Cardiac muscle cell (in vitro differentiated cells and primary cell): ENCODE data around the gene CREG2. TPM values are rescaled to one million over a fixed set of nuclear protein-coding genes. Genes with fewer than 3 reads are reported as not detected.

ENCODE experiments used
- DNase-seq, 2 donors: peaks; one replicate each; pipeline versions ENCODE4 v3.0.0 to v3.0.0-alpha.2; 2010 to 2017; ENCODE audit warnings: low read depth in 1 of 2, low spot score in 1 of 2
- H3K27ac ChIP-seq: fragments of 200-600 bp; sonication (generic); 2 replicates; pipeline ENCODE4 v1.5.1; 2016
- H3K27me3 ChIP-seq: fragments of 200-600 bp; sonication (generic); 2 replicates; pipeline ENCODE4 v1.6.0; 2016; ENCODE audit warnings: control low read depth
- H3K36me3 ChIP-seq: fragments of 200-600 bp; sonication (generic); 2 replicates; pipeline ENCODE4 v1.5.1; 2016; ENCODE audit warnings: control low read depth
- H3K4me1 ChIP-seq: fragments of 200-600 bp; sonication (generic); 2 replicates; pipeline ENCODE4 v1.8.1; 2017; ENCODE audit warnings: low read depth, mild to moderate bottlenecking, mixed run types
- H3K4me3 ChIP-seq: fragments of 200-600 bp; sonication (generic); 2 replicates; pipeline ENCODE4 v1.5.1; 2016; ENCODE audit warnings: mild to moderate bottlenecking
- H3K9me3 ChIP-seq: fragments of 200-600 bp; sonication (generic); 2 replicates; pipeline ENCODE4 v1.5.1; 2017; ENCODE audit warnings: low read depth, mild to moderate bottlenecking, control low read depth
- polyA plus RNA-seq: library from polyadenylated mRNA; unstranded; fragments of >200 nt; fragmentation: Nextera tagmentation; extraction: Ambion mirVana; gene quantifications from 2 replicates; pipeline ENCODE4 v1.2.1, GENCODE V29; 2016
- total RNA-seq: library from RNA; depleted of rRNA; stranded (reverse); fragments of >200 nt; gene quantifications from 2 replicates; pipeline ENCODE4 v1.2.3, GENCODE V29; 2016
- TF ChIP-seq, protein P1 (sequence below): IDR thresholded peaks from 2 replicates; pipeline ENCODE4 v1.5.1; 2012; ENCODE audit warnings: low read depth, mild to moderate bottlenecking, low read length

CREG2 gene
- total and polyA plus RNA-seq, 2 experiments from 2014 or later = 2.2 to 4.9 TPM

DNA sequence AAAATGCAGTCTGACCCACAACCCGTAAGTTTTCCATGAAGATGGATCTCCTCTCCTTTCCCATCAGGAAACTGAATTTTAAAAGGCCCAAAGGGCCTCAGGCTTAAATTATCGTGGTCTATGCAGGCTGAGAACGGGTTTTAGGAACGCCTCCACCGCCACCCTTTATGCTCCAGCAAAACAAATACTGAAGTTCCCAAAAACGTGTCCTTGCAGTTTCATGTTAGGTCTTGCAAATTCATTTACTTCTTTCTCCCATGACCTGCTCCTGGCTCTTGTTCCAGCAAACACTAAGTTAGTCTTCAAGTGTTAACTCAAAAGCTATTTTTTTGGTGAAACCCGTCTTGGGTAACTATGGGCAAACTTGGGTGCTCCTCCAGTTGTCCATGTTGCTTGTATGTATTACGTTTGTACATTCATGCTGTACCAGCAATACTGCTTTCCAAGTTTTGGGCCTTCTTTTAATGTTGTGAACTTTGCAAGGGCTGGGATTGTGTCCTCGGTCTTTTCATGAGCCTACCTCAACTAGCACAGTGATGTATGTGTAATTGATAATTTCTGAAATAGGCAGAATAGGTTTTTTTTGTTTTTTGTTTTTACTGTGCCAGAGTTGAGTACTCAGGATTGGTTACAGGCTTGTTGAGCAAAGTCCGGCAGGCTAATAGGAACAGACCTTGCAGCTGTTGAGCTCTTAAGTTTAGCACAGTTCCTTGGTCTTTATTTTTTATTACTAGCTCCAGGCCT, 77.0 kb downstream of the CREG2 start:
- H3K36me3 ChIP-seq = no peaks in the 10 kb centered on the region
- no peaks in the 10 kb centered on the region for H3K9me3 ChIP-seq
- H3K4me1 ChIP-seq = peaks cover 23% of the 10 kb centered on the region
- H3K27me3 ChIP-seq = no peaks in the 10 kb centered on the region
- DNase-seq = no peak
- H3K27ac ChIP-seq = no peak overlapping the region
- H3K4me3 ChIP-seq = no peak overlapping the region
- TF ChIP-seq, protein P1, sequence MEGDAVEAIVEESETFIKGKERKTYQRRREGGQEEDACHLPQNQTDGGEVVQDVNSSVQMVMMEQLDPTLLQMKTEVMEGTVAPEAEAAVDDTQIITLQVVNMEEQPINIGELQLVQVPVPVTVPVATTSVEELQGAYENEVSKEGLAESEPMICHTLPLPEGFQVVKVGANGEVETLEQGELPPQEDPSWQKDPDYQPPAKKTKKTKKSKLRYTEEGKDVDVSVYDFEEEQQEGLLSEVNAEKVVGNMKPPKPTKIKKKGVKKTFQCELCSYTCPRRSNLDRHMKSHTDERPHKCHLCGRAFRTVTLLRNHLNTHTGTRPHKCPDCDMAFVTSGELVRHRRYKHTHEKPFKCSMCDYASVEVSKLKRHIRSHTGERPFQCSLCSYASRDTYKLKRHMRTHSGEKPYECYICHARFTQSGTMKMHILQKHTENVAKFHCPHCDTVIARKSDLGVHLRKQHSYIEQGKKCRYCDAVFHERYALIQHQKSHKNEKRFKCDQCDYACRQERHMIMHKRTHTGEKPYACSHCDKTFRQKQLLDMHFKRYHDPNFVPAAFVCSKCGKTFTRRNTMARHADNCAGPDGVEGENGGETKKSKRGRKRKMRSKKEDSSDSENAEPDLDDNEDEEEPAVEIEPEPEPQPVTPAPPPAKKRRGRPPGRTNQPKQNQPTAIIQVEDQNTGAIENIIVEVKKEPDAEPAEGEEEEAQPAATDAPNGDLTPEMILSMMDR = no peak

DNA sequence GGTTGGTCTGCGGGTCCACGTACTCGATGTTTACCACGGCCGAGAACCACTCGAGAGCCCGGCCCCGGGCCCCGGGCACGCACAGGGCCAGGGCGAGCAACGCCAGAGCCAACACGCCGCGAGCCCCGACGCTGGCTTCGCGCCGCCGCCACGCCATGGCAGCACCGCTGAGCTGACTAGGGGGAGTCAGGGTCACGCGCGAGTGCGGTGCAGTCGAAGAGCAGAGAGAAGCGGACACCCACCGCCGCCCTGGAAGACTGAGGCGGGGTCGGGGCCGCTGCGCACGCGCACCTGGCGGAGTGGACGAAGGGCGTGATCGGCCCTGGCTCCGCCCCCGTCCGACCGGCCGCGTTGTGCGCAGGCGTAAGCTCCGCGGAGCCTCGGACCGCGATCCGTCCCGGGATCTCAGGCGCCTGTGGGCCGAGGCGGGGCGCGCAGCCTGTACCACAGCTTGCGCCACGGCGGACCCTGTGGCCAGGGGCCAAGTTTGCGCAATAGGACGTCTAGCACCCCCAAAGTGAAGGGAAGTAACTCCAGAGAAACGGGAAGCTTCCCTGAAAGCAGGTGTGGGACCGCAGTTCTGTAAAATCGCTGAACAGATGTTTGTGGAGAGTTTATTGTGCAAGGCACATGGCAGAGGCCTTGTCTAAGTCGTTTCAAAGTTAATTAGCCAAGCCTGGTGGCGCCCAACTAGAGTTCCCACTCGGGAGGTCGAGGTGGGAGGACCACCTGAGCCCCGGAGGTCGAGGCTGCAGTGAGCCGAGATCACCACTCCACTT, 78.7 kb downstream of the CREG2 start, which contains the start of gene RNF149:
Gene RNF149, minus strand, starts transcription at position 270 of the 779 bp plus-strand sequence. Its CDS starts 113 bp downstream, at position 157.
- no peaks in the 10 kb centered on the region for H3K9me3 ChIP-seq
- H3K36me3 ChIP-seq = no peaks in the 10 kb centered on the region
- no peaks in the 10 kb centered on the region for H3K27me3 ChIP-seq
- peak; percentile 94 to 96 for DNase-seq
- H3K4me3 ChIP-seq = peak within 1 kb of the TSS; percentile 86
- H3K4me1 ChIP-seq = peaks cover 31% of the 10 kb centered on the region
- TF ChIP-seq, protein P1 = no peak
- peak within 1 kb of the TSS; percentile 75 for H3K27ac ChIP-seq

DNA sequence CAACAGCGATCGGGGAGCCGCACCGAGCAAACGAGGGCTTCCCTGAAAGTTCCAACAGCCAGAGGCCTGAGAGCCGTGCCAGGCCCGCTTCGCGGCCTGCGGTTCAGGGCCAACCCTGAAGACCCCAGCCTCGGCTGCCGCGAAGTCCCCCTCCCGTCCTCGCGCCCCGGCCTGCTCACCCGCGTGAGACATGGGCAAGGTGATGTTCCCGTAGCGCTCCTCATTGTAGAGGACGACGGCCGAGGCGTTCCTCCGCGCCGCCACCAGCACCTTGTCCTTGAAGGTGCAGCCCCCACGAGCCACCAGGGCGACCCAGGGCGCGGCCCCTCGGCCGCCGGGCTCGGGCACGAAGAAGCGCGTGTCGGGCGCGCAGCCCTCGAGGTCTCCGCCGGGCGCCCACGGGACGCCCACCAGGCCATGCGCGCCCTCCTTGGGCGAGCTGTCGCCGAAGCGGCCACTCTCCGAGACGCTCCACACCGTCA, 79.3 kb downstream of the CREG2 start:
- peak; percentile 11 to 41 for DNase-seq
- Histone ChIP-seq H3K9me3 (no peaks in the 10 kb centered on the region), H3K27ac (peak overlapping the region; percentile 75), H3K4me1 (peaks cover 31% of the 10 kb centered on the region), H3K4me3 (peak overlapping the region; percentile 86), H3K36me3 (no peaks in the 10 kb centered on the region), H3K27me3 (no peaks in the 10 kb centered on the region)
- TF ChIP-seq, protein P1 = no peak

DNA sequence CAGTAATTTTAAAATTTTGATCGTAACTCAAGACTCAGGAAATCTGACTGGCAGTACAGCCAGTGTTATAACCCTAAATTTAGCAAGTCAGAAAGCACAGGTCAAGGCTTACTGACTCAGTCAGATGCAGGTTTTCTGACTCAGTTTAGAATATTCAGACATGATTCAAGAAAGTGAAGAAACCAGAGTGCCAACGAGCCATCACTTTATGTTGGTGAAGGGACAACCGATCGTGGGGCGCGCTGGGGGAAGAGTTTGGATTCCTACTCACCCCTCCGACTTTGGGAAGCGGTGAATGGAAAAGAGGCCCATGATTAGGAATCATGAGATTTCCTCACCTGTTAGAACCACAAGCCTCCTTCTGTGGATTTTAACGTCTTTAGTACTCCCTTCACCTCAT, 79.8 kb downstream of the CREG2 start:
- peak overlapping the region; percentile 86 for H3K4me3 ChIP-seq
- peaks cover 31% of the 10 kb centered on the region for H3K4me1 ChIP-seq
- peak in 1 of 2 donors; percentile 6 for DNase-seq
- H3K27ac ChIP-seq = peak overlapping the region; percentile 75
- H3K9me3 ChIP-seq = no peaks in the 10 kb centered on the region
- H3K36me3 ChIP-seq = no peaks in the 10 kb centered on the region
- TF ChIP-seq, protein P1 = no peak
- H3K27me3 ChIP-seq = no peaks in the 10 kb centered on the region

DNA sequence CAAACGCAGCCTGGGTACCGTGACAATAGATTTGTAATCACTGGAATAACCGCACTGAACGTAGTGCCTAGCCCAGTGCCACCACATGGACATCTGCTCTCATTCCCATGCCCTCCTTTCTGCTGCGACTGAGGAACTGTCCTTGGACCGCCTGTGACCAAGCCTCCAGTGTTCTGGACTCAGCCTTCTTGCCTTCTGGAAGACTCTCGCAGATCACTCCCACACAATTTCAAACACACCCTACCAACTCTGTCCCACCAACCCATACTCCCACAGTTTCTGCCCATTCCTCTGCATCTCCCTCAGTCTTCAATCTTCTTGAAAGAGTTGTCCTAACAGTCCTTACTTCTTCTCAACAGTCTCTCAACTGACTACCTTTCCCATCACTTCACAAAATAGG, 80.9 kb downstream of the CREG2 start:
- Histone ChIP-seq H3K27me3 (no peaks in the 10 kb centered on the region), H3K36me3 (no peaks in the 10 kb centered on the region), H3K4me3 (peak overlapping the region; percentile 86), H3K9me3 (no peaks in the 10 kb centered on the region), H3K4me1 (peaks cover 41% of the 10 kb centered on the region), H3K27ac (peak overlapping the region; percentile 16)
- TF ChIP-seq, protein P1 = no peak
- no peak for DNase-seq
